Activated T-helper 1 cell treated with Interleukin-2 at 50 U/mL for 16 hours (primary cell): ENCODE results near the gene LPCAT4.

ENCODE experiments used
- DNase-seq: peaks from one replicate; pipeline ENCODE4 v3.0.0-alpha.2; 2020; ENCODE audit warnings: low read depth

The LPCAT4 gene

DNA sequence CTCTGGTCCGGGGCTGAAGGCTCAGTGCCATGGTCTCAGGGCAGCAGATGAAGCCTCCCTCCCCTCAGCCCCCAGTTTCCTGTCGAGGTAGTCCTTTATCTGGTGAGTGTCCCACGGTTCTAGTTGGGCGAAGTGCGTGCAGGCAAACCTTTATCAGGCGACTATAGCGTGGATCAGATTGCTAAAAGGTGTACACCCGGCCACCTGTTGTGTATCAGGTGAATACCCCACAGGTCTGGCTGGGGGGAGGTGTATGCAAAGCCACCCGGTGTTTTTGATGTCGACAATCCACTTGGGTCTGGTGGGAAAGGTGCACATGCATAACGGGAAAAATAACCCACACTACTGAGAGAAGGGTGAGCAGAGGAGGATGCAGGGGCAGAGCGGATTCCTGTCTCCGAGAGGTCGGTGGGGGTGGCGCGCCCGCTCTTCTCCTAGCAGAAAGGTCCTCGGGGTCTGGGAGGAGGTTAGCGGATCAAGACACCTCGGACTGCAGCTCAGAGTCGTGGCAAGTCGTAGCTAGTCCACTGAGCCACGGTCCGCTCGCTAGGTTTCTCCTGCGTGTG lies 29.9 kb downstream of the LPCAT4 start:
- no peak for DNase-seq

DNA sequence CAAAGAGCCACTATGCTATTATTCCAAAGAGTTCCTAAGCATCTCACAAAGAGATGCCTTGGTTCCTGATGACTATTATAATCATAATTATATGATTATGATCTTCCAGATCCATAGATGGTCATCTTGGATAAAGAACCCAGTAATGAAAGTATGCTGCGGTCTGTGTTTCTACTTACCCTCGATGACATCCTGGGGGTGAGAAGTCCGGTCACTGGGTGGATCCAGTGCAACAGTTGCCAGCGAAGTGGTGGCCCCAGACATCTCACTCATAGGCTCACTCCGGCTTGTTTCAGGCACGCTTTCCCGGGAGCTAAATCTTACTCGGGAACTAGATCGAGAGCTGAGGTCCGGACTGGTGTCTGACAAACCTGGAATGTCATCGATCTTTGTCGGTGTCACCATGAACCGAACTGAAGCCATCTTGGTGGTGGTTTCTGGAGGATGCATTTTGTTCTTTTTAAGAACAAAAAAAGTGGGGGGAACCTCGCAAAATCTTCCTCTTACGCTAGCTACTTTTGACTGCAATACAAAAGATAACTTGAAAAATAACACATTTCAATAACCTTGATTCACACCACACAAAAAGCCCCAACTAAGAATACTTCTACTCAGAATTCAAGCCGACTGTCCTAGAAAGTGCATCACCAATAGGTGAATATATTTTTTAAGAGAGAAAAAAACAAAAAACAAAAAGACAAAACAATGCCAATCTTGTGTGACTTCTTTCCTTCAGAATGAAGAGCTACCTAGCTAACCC lies 30.6 kb downstream of the LPCAT4 start:
- DNase-seq, result no peak

DNA sequence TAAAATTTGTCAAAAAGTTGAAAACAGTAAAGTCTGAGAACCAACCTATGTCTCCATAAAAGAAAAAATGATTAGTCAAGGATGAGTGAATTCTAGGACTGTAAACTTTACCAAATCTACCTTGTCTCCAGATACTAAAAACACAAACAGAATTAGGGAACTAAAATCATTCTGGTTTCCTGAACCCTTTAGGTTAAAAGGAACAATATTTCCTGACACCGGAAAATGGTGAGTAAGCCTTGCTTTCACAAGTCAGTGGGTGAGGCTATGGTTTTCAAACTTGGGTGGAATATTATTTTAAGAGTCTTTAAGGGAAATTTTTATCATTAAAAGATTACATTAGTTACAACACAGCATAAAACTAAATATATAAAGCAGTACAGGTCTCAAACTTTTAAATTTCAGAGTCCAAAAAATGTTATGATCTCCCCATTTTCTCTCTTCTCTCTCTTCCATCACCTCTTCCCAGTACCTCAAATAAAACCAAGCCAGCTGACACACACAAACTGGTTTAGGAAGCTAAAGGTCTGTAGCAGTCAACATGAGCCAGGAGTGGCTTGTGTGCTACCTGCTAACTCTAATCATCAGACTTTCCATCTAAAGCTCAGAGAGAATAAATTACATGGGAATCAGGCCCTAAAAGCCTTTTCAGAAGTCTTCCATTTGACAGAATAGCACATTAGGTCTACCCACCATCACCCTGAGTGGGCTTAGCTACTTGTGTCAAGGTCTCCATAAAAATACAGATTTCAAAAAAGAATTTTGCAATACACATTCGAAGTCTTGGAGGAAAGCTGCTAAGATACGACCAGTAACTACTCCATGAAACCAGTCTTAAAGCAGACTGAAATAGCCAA lies 31.6 kb downstream of the LPCAT4 start:
- DNase-seq, result no peak

DNA sequence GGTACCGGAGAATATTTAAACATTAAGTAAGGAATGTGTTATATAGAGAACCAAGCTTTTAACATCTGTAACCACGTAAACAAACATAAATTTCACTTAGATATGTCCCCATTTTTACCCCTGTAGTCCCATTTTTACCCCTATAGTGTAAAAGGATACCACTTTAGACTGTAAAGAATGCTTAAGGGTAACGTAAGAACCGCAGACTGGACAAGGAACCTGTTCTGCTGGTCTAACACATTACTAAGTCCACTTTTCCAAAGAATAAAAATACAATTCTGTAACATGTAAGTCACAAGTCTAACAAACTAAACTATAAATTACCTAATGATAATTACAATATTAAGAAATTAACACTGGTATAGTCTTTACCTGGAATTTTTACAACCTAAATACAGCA lies 32.3 kb downstream of the LPCAT4 start:
- DNase-seq, result no peak

DNA sequence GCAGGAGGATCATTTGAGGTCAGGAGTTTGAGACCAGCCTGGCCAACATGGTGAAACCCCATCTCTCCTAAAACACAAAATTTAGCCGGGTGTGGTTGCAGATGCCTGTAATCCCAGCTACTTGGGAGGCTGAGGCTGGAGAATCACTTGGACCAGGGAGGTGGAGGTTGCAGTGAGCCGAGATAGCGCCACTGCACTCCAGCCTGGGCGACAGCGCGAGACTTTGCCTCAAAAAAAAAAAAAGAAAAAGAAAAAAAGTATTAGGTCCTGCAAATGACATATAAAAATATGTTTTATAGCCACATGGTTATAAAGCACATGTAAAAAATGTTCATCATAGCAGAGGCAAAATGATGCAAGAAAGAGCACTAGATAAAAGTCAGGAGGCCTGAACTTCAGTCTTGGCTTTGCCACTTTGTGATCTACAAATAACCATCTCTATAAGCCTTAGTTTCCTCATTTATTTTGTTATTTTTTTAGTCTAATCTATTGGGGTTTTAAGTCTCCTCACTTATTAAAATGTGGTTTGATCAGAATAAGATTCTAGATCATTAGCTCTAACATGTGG lies 34.4 kb downstream of the LPCAT4 start:
- DNase-seq, result no peak

DNA sequence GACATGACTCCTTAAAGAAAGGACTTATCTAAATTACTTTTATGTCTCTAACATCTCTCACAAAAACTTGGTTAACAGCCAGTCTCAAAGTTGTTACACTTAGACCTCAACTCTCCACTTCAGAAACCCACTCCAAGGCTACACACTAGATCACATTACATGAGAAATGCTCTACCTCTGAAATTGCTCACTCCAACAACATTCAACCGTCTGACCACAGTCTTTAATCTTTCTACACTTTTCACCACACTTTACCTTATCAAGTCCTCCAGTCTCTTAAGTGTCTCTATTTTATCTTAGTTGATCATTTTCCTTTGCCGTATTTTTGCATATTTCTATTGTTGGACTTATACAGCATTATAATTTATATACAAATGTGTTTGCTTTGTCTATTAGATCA lies 35.2 kb downstream of the LPCAT4 start:
- DNase-seq, result no peak

DNA sequence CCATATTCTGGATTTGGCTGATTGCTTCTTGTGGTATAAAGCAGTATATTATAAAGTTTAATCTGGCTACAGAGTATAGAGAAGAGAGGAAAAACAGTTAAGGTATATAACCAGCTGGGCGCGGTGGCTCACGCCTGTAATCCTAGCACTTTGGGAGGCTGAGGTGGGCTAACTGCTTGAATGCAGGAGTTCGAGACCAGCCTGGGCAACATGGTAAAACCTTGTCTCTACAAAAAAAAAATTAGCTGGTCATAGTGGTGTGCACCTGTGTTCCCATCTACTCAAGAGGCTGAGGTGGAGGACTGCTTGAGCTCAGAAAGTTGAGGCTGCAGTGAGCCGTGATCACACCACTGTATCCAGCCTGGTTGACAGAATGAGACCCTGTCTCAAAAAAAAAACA lies 36.7 kb downstream of the LPCAT4 start:
- DNase-seq, result no peak

DNA sequence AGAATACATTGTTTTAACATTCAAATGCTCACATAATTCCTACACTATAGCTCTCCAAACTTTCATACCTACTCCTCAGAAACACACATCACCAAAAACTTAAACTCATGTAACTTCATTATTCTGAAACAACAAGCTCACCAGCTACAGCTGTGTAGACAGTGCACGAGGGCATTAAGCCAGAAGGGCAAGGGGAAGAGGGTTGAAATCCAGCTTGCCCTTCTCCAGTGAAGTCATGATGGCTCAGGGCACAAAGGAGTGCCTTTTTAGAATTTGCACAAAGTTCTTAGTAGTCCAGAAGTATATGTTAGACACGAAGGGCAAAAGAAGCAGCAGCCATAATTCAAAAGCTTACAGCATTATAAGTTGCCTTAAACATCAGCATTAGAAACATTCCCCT lies 38.0 kb downstream of the LPCAT4 start:
- no peak for DNase-seq

DNA sequence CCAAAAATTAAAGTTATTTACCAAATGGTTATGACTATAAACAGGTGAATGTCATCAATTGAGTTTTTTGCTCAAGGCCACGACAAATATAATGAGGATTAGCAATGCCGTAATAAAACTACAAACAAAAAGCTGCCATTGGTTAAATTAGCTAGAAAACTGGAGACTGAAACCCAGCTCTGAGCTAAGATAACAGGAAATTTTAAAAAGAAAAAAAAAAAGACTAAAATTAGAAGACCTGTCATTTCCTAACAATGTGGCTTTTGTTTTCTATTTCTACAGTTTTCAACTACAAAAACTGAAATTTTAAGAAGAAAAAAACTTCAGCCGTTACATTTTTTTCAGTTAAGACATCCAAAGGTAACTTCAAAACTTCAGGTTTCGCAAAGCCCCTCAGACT lies 39.1 kb downstream of the LPCAT4 start:
- DNase-seq, result no peak

DNA sequence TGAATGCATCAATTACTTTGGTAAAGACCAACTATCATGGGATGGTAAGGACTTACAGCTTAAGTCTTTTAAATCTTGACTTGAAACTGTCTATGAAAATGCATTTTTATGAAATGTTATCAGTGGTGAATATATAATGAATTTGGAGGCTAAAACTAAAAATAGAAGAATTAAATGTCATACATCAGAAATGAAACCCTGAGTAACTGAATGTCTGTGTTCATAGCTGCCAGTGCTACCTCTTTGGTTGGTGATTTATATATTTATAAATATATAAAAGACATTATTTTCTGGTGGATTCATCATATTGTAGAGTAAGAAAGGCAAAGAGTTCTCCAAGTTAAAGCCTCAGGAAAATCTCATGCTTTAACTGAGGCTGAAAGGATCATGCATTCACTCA lies 41.6 kb downstream of the LPCAT4 start:
- no peak for DNase-seq

DNA sequence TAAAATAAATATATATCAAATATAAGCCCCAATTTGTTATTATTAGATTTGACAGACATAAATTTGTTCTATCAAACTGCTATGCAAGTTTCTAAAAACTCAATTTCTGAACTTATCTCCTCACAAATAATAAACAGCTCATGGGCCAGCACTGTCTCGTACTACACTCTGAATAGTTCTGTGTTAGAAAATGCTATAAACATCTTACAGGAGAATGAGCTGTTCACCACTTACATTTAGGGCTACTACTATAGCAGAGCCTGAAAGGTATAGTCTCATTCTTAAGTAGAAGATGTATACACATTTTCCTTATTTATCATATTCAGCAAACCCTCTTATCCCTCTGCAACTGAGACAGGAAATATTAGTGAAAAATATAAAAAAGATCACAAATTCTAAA lies 42.1 kb downstream of the LPCAT4 start:
- no peak for DNase-seq

DNA sequence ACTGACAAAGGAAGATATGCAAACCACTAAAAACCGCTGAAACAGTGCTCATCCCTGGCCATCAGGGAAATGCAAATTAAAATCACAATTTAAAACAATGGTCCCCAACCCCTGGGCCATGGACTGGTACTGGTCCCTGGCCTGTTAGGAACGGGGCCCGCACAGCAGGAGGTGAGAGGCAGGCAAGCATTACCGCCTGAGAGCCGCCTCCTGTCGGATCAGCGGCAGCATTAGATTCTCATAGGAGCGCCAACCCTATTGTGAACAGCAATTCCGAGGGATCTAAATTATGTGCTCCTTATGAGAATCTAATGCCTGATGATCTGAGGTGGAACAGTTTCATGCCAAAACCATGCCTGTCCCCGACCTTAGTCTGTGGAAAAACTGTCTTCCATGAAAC lies 43.8 kb downstream of the LPCAT4 start:
- DNase-seq, result no peak

DNA sequence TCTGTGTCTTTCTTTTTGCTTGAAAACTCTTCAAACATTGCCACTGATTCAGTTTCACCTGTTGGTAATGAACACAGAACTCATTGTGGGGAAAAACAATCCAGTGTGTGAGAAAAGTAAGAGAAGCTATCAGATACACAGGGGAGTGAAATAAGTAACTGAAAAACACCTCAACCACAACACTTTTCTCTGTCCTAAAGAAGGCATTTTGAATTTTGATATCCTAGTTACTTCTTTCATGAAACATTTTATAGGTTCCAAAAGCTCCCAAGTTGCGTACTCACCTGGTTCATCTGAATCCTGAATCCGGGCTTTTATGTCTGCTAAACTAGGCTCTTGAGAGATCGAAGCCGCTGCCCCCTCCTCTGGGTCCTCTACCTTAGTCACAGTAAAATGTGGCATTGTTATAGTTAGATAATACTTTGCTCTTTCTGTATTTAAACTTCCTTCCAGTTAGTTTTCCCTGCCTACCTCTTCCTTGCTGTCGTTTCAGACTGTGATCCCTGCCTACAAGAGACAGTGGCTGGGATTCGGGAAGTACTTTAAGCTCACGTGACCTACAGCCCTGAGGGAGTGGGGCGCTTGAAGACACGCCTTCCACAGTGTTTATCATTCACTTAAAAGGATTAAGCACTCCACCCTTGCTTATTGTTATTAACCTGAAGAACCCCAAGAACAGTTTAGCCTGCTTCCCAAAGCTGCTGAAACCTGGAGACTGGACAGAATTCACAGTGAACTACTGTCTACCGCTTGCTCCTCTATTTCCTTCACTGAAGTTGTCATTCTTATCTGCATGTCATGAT lies 48.5 kb downstream of the LPCAT4 start:
- no peak for DNase-seq

DNA sequence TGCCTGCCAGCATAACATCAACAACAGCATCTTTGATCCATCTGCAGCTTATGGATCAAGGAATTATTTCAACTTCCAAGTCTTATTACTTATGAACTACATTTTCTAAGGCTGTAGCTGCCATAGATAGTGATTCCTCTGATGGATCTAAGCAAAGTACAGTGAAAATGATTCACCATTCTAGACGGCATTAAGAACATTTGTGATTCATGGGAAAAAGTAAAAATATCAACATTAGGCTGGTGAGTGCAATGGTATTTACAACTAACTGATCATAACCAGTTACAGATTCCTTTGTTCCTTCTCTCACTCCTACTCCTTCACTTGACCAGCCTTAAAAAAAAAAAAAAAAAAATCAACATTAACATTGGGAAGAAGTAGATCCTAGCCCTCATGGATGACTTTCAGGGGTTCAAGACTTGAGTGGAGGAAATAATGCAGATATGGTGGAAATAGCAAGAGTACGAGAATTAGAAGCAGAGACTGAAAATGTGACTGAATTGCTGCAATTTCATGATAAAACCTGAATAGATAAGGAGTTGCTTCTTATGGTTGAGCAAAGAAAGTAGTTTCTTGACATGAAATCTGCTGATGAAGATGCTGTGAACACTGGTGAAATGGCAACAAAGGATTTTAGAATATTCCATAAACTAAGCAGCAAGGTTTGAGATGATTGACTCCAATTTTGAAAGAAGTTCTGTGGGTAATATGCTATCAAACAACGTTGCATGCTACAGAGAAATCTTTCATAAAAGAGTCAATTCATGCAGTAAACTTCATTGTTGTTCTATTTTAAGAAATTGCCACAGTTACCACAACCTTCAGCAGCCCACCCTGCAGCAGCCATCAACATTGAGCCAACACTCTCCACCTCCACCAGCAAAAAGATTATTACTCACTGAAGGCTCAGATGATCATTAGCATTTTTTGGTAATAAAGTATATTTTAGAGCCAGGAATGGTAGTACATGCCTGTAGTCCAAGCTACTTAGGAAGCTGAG lies 52.2 kb downstream of the LPCAT4 start:
- DNase-seq, result no peak

DNA sequence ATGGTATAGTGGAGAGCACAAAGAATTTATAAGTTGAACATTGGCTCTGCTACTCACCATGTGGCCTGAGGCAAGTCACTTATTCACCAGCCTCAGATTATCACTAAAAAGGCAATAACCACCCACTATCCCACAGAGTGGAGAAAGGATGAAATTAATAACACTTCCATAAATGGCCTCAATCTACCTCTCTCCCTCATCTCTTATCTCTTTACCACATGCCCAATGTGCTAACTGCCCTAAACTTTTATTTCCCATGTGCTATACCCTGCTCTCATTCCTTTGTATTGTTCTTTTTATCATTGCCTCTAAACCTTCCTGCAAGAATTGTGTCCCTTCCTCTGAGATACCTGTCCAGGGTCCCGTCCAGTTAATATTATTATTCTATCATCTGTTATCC lies 55.4 kb downstream of the LPCAT4 start:
- no peak for DNase-seq
